ENCODE results near the gene TMCC2. TPM values are rescaled to one million over a fixed set of nuclear protein-coding genes. Genes with fewer than 3 reads are reported as not detected.

TMCC2 gene
- total and polyA plus RNA-seq, 2 of the 4 experiments (the other 2 are of a cell fraction): 2.0 to 4.2 TPM

DNA sequence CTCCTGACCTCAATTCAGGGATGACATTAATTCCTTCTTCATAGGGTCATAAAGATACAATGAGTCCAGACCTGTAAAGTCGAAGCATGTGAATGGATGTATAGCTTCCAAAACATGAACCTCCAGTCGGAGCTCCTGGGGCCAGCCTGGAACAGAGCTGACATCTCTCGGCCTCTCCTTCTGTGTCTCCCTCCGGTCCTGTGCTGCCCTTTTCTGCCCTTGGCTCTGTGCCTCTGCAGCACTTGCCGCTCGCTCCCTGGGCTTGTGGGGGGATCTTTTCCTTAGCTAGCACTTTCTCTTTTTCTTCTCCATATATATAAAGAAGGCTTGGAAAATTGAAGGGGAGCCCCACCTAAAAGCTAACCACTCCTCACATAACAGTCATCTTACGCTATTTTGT lies 42.5 kb downstream of the TMCC2 start:
- Histone ChIP-seq H4K20me1 (ENCODE audit: insufficient read depth, low read length) (no peaks in the 10 kb centered on the region), H3K23ac (ENCODE audit: low read depth, low read length) (no peak overlapping the region), H3K9ac (ENCODE audit: low read depth, low read length) (no peak overlapping the region), H3K4me1 (ENCODE audit: control insufficient read depth, insufficient read depth, low read length) (peaks cover 15% of the 10 kb centered on the region), H2BK15ac (ENCODE audit: low read depth, low read length) (no peak overlapping the region), H4K91ac (ENCODE audit: insufficient read depth, low read depth, low read length) (no peak overlapping the region), H3K79me1 (ENCODE audit: low read depth in 1 of 2, low read length in 2 of 2) (peaks cover 3% of the 10 kb centered on the region in 2 experiments; a peak in 2 of 4 replicates), H3K9me3 (ENCODE audit: control insufficient read depth, insufficient read depth, low read length) (no peaks in the 10 kb centered on the region), H3K56ac (ENCODE audit: extremely low read depth, insufficient read depth, low read length) (no peak overlapping the region), H2BK5ac (ENCODE audit: low read depth, low read length, poor library complexity, severe bottlenecking) (no peak overlapping the region), H3K9me1 (ENCODE audit: insufficient read depth, low read length) (peaks cover 11% of the 10 kb centered on the region), H3K36me3 (ENCODE audit: control insufficient read depth, insufficient read depth, low read length) (peaks cover 2% of the 10 kb centered on the region; the same call in 1 of the 2 replicates), H2BK20ac (ENCODE audit: low read depth, low read length) (peak overlapping the region; percentile 16; the same call in 1 of the 2 replicates), H3K14ac (replicated peaks; ENCODE audit: low read depth, low read length) (peak overlapping the region; percentile 8; the same call in 1 of the 2 replicates), H2BK120ac (ENCODE audit: low read depth, low read length) (peak overlapping the region; percentile 10; the same call in 1 of the 2 replicates), H4K8ac (ENCODE audit: low read depth in 2 of 2, low read length in 2 of 2) (no peak overlapping the region), H3K4me2 (ENCODE audit: low read depth, low read length) (no peak overlapping the region), H2AFZ (replicated peaks; ENCODE audit: low read length, poor library complexity) (no peak overlapping the region), H4K5ac (ENCODE audit: low read depth, low read length) (no peak overlapping the region), H2AK5ac (ENCODE audit: low read depth, low read length) (peak overlapping the region; percentile 81), H3K18ac (ENCODE audit: low read depth, low read length) (no peak overlapping the region), H3K4me3 (ENCODE audit: insufficient read depth, low read depth, low read length) (no peak overlapping the region), H3K4ac (ENCODE audit: low read depth, low read length) (0 out of 2 replicates have a peak overlapping the region, but pooled peaks have one; percentile 44), H3K27ac (ENCODE audit: insufficient read depth, low read length) (no peak overlapping the region), H2AK9ac (replicated peaks; ENCODE audit: low read depth, low read length, poor library complexity) (peak overlapping the region; percentile 77), H3K27me3 (ENCODE audit: control insufficient read depth, insufficient read depth, low read length) (no peaks in the 10 kb centered on the region)
- DNase-seq: no peak
- WGBS, 2 experiments (ENCODE audit: extremely low coverage in 2 of 2, insufficient read length in 1 of 2): no CpG with 5 or more reads among the region's 7 CpGs
- in situ Hi-C loops (cut with MboI; ENCODE audit: low sequenced_read_pairs) (loop anchor here (10.0 to 25.0 kb wide), 2 partner anchors 215 to 458 kb away; no protein-coding TSS in a partner anchor), intact Hi-C loops (cut with micrococcal nuclease) (loop anchor here (5.0 kb wide), 1 partner anchor 162 kb away; no protein-coding TSS in a partner anchor), dilution Hi-C loops (cut with HindIII; ENCODE audit: low sequenced_read_pairs, unreplicated experiment) (no loop called here)
- POLR2A ChIA-PET (ENCODE audit: unreplicated experiment): no interaction called here
- no peak for ATAC-seq (ENCODE audit: low read depth)
- BruUV-seq (replicated peaks): no TSS peak
- no peak for TF ChIP-seq SMC3 (IDR thresholded peaks at IDR 0.05; ENCODE audit: low read depth, low read length)
- no peak for TF ChIP-seq CHD1 (IDR thresholded peaks at IDR 0.05; ENCODE audit: low read depth, low read length)
- no peak for TF ChIP-seq NFE2L2 (IDR thresholded peaks at IDR 0.05; ENCODE audit: low read depth, low read length)
- no peak for TF ChIP-seq BHLHE40 (IDR thresholded peaks at IDR 0.05; ENCODE audit: low read depth, low read length)
- no peak for TF ChIP-seq CEBPB (IDR thresholded peaks at IDR 0.05; ENCODE audit: low read depth, low read length)
- TF ChIP-seq MAZ (IDR thresholded peaks at IDR 0.05; ENCODE audit: borderline replicate concordance, low read depth, low read length): no peak
- TF ChIP-seq MAFK (IDR thresholded peaks at IDR 0.05; ENCODE audit: low read depth, low read length): no peak
- no peak for TF ChIP-seq RAD21 (IDR thresholded peaks at IDR 0.05; ENCODE audit: low read length)
- TF ChIP-seq FOS (IDR thresholded peaks at IDR 0.05; ENCODE audit: low read depth, low read length): no peak
- no peak for TF ChIP-seq RCOR1 (IDR thresholded peaks at IDR 0.05; ENCODE audit: insufficient replicate concordance, low read length)
- CTCF ChIA-PET: interaction anchor here (0.8 to 3.5 kb wide), 7 partner anchors 14 to 254 kb away, joined by 3 to 35 read pairs (median 5); no protein-coding TSS in a partner anchor
